Peyer's patch (tissue), 4 donors: ENCODE results near the gene SGPL1. TPM values are rescaled to one million over a fixed set of nuclear protein-coding genes. Genes with fewer than 3 reads are reported as not detected.

ENCODE experiments used
- DNase-seq, 3 donors: peaks; one replicate each; pipeline ENCODE4 v3.0.0-alpha.2; 2017 to 2019
- H3K27ac ChIP-seq, 4 donors: fragments of 200-600 bp; sonication (generic); one replicate each; pipeline ENCODE4 v1.5.1; 2016 to 2019
- H3K27me3 ChIP-seq, 2 donors: fragments of 200-600 bp; sonication (generic); one replicate each; pipeline ENCODE4 v1.5.1; 2019
- H3K36me3 ChIP-seq, 3 donors: fragments of 200-600 bp; sonication (generic); one replicate each; pipeline ENCODE4 v1.5.1; 2016 to 2019
- H3K4me1 ChIP-seq, 4 donors: fragments of 200-600 bp; sonication (generic); one replicate each; pipeline ENCODE4 v1.5.1; 2016 to 2019
- H3K4me3 ChIP-seq, 4 donors: fragments of 200-600 bp; sonication (generic); 1 replicate in 3 of 4; 2 replicates in 1 of 4; pipeline ENCODE4 v1.5.1; 2016 to 2019; ENCODE audit warnings: mild to moderate bottlenecking in 1 of 4
- H3K9me3 ChIP-seq, 4 donors: fragments of 200-600 bp; sonication (generic); one replicate each; pipeline ENCODE4 v1.5.1; 2016 to 2019; ENCODE audit warnings: mild to moderate bottlenecking in 1 of 4
- POLR2A ChIP-seq, 2 donors: fragments of 450-650 bp; IDR thresholded peaks; one replicate each; pipeline ENCODE4 v1.5.1; 2017; ENCODE audit warnings: antibody characterized with exemption in 2 of 2, mild to moderate bottlenecking in 2 of 2, moderate library complexity in 2 of 2
- total RNA-seq, 4 donors: library from RNA; depleted of rRNA; stranded (reverse); fragments of >200 nt; gene quantifications; one replicate each; pipeline ENCODE4 v1.1.0, GENCODE V29; 2016
- TF ChIP-seq, protein P1 (sequence below), 6 experiments: fragments of 450-650 bp in 4 of 6; fragments of 200-600 bp in 2 of 6; sonication (generic) in 1 of 6; IDR thresholded peaks; one replicate each; pipeline ENCODE4 v1.5.1; 2017 to 2019; ENCODE audit warnings: antibody characterized with exemption in 6 of 6, mild to moderate bottlenecking in 3 of 6, moderate library complexity in 1 of 6

SGPL1 gene
- total RNA-seq, 4 donors from 2014 or later, result 31.4 to 101 (median 82.1) TPM

DNA sequence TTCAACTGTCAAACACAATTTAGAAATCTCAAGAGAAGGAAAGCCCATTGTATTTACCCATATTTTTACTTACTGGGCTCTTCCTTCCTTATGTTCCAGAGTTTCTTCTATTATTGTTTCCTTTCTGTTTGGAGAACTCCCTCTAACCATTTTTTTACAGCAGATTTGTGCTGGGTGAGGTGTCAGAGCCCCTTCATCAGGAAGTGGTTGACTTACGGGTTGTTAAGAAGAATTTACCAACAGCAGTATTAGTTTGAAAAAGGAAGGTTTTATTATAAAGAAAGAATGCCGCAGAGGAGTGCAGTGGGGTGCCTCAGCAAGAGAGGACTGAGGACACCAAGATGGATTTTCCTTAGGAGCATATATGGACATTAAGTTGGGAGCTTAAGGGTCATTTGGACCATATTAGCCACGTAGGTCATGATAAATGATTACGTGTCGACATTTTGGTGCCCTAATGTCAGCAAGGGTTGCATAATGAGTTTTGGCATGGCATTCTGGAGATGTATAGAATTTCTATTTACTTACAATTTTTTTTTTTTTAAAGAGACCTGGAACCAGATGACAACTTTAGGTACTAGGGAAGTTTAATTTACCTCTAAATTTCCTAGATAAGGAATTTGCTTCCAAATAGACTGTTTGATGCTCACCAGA lies 24.2 kb upstream of the SGPL1 start:
- DNase-seq, result no peak
- Histone ChIP-seq H3K36me3 (no peaks in the 10 kb centered on the region), H3K4me1 (no peaks in the 10 kb centered on the region), H3K4me3 (no peak overlapping the region), H3K27ac (no peak overlapping the region), H3K27me3 (no peaks in the 10 kb centered on the region), H3K9me3 (no peaks in the 10 kb centered on the region)
- no peak for TF ChIP-seq POLR2A (IDR thresholded peaks at IDR 0.05)
- TF ChIP-seq, protein P1, sequence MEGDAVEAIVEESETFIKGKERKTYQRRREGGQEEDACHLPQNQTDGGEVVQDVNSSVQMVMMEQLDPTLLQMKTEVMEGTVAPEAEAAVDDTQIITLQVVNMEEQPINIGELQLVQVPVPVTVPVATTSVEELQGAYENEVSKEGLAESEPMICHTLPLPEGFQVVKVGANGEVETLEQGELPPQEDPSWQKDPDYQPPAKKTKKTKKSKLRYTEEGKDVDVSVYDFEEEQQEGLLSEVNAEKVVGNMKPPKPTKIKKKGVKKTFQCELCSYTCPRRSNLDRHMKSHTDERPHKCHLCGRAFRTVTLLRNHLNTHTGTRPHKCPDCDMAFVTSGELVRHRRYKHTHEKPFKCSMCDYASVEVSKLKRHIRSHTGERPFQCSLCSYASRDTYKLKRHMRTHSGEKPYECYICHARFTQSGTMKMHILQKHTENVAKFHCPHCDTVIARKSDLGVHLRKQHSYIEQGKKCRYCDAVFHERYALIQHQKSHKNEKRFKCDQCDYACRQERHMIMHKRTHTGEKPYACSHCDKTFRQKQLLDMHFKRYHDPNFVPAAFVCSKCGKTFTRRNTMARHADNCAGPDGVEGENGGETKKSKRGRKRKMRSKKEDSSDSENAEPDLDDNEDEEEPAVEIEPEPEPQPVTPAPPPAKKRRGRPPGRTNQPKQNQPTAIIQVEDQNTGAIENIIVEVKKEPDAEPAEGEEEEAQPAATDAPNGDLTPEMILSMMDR (IDR thresholded peaks at IDR 0.05), result no peak

GRCh38 chr10:70795613-70796012 lies 20.1 kb upstream of the SGPL1 start:
- H3K27ac ChIP-seq, result no peak overlapping the region
- TF ChIP-seq, protein P1 (IDR thresholded peaks at IDR 0.05), result no peak
- no peaks in the 10 kb centered on the region for H3K4me1 ChIP-seq
- DNase-seq, result no peak
- no peaks in the 10 kb centered on the region for H3K36me3 ChIP-seq
- H3K4me3 ChIP-seq, result no peak overlapping the region
- H3K27me3 ChIP-seq, result no peaks in the 10 kb centered on the region
- no peaks in the 10 kb centered on the region for H3K9me3 ChIP-seq

DNA sequence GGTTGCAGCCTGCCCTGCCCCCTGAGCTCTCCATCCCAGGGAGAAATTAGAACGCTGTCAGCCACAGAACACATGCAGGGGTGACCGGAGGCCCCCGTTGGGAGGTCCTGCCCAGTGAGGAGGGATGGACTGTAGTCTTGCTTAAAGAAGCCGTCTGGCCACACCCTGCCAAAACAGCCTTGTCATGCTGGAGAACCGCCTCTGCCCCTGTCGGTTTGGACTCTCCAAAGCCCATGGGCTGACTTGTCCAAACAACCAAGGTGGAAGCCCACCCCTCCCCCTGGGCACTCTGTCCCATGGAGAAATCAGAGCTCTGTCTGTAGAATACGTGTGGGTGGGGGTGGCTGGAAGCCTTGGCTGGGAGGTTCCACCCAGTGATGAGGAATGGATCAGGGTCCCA lies 17.9 kb upstream of the SGPL1 start:
- Histone ChIP-seq H3K36me3 (no peaks in the 10 kb centered on the region), H3K27ac (no peak overlapping the region), H3K27me3 (no peaks in the 10 kb centered on the region), H3K4me1 (no peaks in the 10 kb centered on the region), H3K9me3 (no peaks in the 10 kb centered on the region), H3K4me3 (no peak overlapping the region)
- no peak for DNase-seq
- no peak for TF ChIP-seq POLR2A (IDR thresholded peaks at IDR 0.05)
- TF ChIP-seq, protein P1 (IDR thresholded peaks at IDR 0.05), result no peak

DNA sequence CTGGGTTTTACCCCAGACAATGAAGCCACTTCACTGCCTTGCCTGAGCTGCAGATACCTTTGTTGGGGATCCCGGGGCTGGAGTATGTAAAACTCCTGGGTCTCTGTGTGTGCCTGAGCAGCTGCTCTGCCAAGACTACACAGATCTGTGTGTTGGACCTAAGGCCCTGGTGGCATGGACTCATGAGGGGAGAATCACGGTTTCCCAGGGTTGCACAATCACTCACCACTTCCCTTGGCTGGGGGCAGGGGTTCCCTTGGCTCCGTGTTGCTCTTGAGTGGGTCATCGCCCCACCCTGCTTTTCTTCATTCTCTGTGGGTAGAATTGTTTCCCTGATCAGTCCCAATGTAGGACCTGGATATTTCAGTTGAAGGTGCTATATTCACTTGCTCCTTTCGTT lies 16.6 kb upstream of the SGPL1 start:
- Histone ChIP-seq H3K27me3 (no peaks in the 10 kb centered on the region), H3K4me1 (no peaks in the 10 kb centered on the region), H3K36me3 (no peaks in the 10 kb centered on the region), H3K9me3 (no peaks in the 10 kb centered on the region), H3K4me3 (no peak overlapping the region), H3K27ac (no peak overlapping the region)
- DNase-seq, result no peak
- TF ChIP-seq, protein P1 (IDR thresholded peaks at IDR 0.05), result no peak
- no peak for TF ChIP-seq POLR2A (IDR thresholded peaks at IDR 0.05)

DNA sequence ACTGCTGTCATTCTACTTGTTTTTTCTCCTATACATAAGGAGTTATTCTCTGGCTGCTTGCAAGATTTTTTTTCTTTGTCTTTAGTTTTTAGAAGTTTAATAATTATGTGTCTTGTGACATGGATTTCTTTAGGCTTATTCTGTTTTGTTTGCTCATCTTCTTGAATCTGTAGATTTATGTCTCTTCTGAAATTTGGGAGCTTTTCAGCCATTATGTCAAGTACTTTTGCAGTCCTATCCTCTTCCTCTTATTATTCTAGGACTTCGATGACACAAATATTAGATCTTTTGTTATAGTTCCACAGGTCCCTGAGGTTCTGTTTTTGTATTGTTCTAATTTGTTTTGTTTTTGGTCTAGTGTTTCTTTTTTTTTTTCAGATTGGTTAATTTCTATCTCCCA lies 13.9 kb upstream of the SGPL1 start:
- Histone ChIP-seq H3K9me3 (no peaks in the 10 kb centered on the region), H3K27ac (no peak overlapping the region), H3K4me3 (no peak overlapping the region), H3K36me3 (no peaks in the 10 kb centered on the region), H3K27me3 (no peaks in the 10 kb centered on the region), H3K4me1 (no peaks in the 10 kb centered on the region)
- DNase-seq, result no peak
- TF ChIP-seq POLR2A (IDR thresholded peaks at IDR 0.05), result no peak
- TF ChIP-seq, protein P1 (IDR thresholded peaks at IDR 0.05), result no peak
